ENCODE measurements around the gene SOWAHB. TPM values are rescaled to one million over a fixed set of nuclear protein-coding genes. Genes with fewer than 3 reads are reported as not detected.

Gene SOWAHB
- total and polyA plus RNA-seq, 4 donors: 2.5 to 30.5 (median 10.1) TPM

DNA sequence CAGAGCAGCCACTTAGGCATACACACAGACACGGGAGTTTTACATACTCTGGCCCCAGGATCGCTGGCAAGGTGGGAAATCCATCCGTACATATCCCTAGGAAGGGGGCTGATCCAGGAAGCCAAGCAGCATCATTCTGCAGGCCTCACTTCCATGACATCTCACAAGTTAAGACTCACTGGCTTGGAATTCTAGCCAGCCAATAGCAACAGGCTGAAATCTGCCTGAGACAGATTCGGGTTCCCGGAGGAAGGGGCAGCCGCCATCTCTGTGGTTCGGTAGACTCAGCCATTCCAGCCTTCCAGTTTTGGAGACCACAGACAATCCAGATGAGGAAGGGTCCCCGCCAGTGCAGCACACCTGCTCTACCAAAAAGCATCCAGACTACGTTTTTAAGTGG lies 31.3 kb downstream of the SOWAHB start:
- no peaks in the 10 kb centered on the region for H3K36me3 ChIP-seq (ENCODE audit: control insufficient read depth in 4 of 4, insufficient read depth in 3 of 4, low read depth in 1 of 4, low read length in 3 of 4)
- no peaks in the 10 kb centered on the region for H3K9me3 ChIP-seq (ENCODE audit: control insufficient read depth in 4 of 4, low read length in 3 of 4)
- TF ChIP-seq JUND (IDR thresholded peaks at IDR 0.05) (no peak), TAF1 (conservative IDR thresholded peaks at IDR 0.05) (no peak), SP1 (IDR thresholded peaks at IDR 0.05) (no peak)
- TF ChIP-seq, protein P1, sequence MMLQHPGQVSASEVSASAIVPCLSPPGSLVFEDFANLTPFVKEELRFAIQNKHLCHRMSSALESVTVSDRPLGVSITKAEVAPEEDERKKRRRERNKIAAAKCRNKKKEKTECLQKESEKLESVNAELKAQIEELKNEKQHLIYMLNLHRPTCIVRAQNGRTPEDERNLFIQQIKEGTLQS (IDR thresholded peaks at IDR 0.05): no peak
- TF ChIP-seq, protein P2, sequence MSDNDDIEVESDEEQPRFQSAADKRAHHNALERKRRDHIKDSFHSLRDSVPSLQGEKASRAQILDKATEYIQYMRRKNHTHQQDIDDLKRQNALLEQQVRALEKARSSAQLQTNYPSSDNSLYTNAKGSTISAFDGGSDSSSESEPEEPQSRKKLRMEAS (IDR thresholded peaks at IDR 0.05): no peak
- peaks cover 0 to 4% (median 0%) of the 10 kb centered on the region in 4 donors for H3K4me1 ChIP-seq (ENCODE audit: control insufficient read depth in 4 of 4, insufficient read depth in 4 of 4, low read length in 3 of 4)
- no peak for DNase-seq (ENCODE audit: low spot score)
- H3K4me3 ChIP-seq (ENCODE audit: low read depth in 1 of 3, low read length in 3 of 3): no peak overlapping the region
- H3K27ac ChIP-seq (ENCODE audit: low read depth in 1 of 2, low read length in 2 of 2): no peak overlapping the region
- no peak overlapping the region for H3K9ac ChIP-seq (ENCODE audit: low read depth in 1 of 2, low read length in 2 of 2)
- 95% methylated on average over 9 of the region's 9 CpGs for WGBS
- no peaks in the 10 kb centered on the region for H3K27me3 ChIP-seq (ENCODE audit: control insufficient read depth in 4 of 4, insufficient read depth in 4 of 4, low read length in 3 of 4)

DNA sequence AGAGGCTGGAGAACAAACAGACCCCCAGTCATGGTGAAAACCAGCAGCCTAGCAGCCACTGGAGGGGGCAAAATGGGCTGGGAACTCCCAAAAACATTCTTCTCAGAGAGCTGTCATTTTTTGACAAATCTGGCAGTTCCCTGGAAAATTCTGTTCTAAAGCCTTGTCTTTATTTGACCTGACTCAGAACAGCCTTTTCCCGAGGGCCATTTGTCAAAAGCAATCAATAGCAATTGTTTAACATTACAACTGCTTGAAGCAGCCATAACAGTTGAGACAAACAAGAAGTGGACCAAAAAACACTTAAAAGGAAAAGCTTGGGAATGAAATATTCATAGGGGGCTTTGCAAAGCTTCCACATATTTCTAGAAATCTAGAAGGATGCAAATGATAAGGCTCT lies 39.6 kb downstream of the SOWAHB start:
- WGBS: 21% methylated on average over 1 of the region's 1 CpG
- DNase-seq (ENCODE audit: low spot score): no peak
- no peaks in the 10 kb centered on the region for H3K27me3 ChIP-seq (ENCODE audit: control insufficient read depth in 4 of 4, insufficient read depth in 4 of 4, low read length in 3 of 4)

More for the DNA sequence above, 39.6 kb downstream of the SOWAHB start:
- no peaks in the 10 kb centered on the region for H3K9me3 ChIP-seq (ENCODE audit: control insufficient read depth in 4 of 4, low read length in 3 of 4)
- peaks cover 9 to 22% (median 20%) of the 10 kb centered on the region in 4 donors for H3K4me1 ChIP-seq (ENCODE audit: control insufficient read depth in 4 of 4, insufficient read depth in 4 of 4, low read length in 3 of 4)
- no peak overlapping the region for H3K27ac ChIP-seq (ENCODE audit: low read depth in 1 of 2, low read length in 2 of 2)
- no peaks in the 10 kb centered on the region for H3K36me3 ChIP-seq (ENCODE audit: control insufficient read depth in 4 of 4, insufficient read depth in 3 of 4, low read depth in 1 of 4, low read length in 3 of 4)
- no peak overlapping the region for H3K9ac ChIP-seq (ENCODE audit: low read depth in 1 of 2, low read length in 2 of 2)
- no peak overlapping the region for H3K4me3 ChIP-seq (ENCODE audit: low read depth in 1 of 3, low read length in 3 of 3)
- TF ChIP-seq, protein P3, sequence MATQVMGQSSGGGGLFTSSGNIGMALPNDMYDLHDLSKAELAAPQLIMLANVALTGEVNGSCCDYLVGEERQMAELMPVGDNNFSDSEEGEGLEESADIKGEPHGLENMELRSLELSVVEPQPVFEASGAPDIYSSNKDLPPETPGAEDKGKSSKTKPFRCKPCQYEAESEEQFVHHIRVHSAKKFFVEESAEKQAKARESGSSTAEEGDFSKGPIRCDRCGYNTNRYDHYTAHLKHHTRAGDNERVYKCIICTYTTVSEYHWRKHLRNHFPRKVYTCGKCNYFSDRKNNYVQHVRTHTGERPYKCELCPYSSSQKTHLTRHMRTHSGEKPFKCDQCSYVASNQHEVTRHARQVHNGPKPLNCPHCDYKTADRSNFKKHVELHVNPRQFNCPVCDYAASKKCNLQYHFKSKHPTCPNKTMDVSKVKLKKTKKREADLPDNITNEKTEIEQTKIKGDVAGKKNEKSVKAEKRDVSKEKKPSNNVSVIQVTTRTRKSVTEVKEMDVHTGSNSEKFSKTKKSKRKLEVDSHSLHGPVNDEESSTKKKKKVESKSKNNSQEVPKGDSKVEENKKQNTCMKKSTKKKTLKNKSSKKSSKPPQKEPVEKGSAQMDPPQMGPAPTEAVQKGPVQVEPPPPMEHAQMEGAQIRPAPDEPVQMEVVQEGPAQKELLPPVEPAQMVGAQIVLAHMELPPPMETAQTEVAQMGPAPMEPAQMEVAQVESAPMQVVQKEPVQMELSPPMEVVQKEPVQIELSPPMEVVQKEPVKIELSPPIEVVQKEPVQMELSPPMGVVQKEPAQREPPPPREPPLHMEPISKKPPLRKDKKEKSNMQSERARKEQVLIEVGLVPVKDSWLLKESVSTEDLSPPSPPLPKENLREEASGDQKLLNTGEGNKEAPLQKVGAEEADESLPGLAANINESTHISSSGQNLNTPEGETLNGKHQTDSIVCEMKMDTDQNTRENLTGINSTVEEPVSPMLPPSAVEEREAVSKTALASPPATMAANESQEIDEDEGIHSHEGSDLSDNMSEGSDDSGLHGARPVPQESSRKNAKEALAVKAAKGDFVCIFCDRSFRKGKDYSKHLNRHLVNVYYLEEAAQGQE (IDR thresholded peaks at IDR 0.05): no peak
- TF ChIP-seq, protein P4, sequence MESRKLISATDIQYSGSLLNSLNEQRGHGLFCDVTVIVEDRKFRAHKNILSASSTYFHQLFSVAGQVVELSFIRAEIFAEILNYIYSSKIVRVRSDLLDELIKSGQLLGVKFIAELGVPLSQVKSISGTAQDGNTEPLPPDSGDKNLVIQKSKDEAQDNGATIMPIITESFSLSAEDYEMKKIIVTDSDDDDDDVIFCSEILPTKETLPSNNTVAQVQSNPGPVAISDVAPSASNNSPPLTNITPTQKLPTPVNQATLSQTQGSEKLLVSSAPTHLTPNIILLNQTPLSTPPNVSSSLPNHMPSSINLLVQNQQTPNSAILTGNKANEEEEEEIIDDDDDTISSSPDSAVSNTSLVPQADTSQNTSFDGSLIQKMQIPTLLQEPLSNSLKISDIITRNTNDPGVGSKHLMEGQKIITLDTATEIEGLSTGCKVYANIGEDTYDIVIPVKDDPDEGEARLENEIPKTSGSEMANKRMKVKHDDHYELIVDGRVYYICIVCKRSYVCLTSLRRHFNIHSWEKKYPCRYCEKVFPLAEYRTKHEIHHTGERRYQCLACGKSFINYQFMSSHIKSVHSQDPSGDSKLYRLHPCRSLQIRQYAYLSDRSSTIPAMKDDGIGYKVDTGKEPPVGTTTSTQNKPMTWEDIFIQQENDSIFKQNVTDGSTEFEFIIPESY (IDR thresholded peaks at IDR 0.05): no peak
- TF ChIP-seq YY1 (IDR thresholded peaks at IDR 0.05): no peak
- TF ChIP-seq, protein P5, sequence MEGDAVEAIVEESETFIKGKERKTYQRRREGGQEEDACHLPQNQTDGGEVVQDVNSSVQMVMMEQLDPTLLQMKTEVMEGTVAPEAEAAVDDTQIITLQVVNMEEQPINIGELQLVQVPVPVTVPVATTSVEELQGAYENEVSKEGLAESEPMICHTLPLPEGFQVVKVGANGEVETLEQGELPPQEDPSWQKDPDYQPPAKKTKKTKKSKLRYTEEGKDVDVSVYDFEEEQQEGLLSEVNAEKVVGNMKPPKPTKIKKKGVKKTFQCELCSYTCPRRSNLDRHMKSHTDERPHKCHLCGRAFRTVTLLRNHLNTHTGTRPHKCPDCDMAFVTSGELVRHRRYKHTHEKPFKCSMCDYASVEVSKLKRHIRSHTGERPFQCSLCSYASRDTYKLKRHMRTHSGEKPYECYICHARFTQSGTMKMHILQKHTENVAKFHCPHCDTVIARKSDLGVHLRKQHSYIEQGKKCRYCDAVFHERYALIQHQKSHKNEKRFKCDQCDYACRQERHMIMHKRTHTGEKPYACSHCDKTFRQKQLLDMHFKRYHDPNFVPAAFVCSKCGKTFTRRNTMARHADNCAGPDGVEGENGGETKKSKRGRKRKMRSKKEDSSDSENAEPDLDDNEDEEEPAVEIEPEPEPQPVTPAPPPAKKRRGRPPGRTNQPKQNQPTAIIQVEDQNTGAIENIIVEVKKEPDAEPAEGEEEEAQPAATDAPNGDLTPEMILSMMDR (IDR thresholded peaks at IDR 0.05; ENCODE audit: low read depth, low read length, missing input control): no peak
- TF ChIP-seq NR2F2 (IDR thresholded peaks at IDR 0.05): no peak
- no peak for TF ChIP-seq GABPA (IDR thresholded peaks at IDR 0.05 in 1 of 2, conservative IDR thresholded peaks at IDR 0.05 in 1 of 2)
- TF ChIP-seq SP1 (IDR thresholded peaks at IDR 0.05): no peak
- TF ChIP-seq, protein P2 (IDR thresholded peaks at IDR 0.05): no peak
- TF ChIP-seq HNF4G (IDR thresholded peaks at IDR 0.05): no peak
- TF ChIP-seq, protein P1 (IDR thresholded peaks at IDR 0.05): no peak
- no peak for TF ChIP-seq FOXA2 (IDR thresholded peaks at IDR 0.05)
- TF ChIP-seq HNF4A (conservative IDR thresholded peaks at IDR 0.05): no peak
- no peak for TF ChIP-seq FOXA1 (IDR thresholded peaks at IDR 0.05)
